Activated CD8-positive, alpha-beta memory T cell treated with anti-CD3 and anti-CD28 coated beads, Interleukin-2, amount 10 ng/mL, durations not matched to agents 7 days and 5 days (primary cell): Measurements from ENCODE around the gene RBMX. TPM values are rescaled to one million over a fixed set of nuclear protein-coding genes. Genes with fewer than 3 reads are reported as not detected.
A peak's percentile ranks its signal among the peaks of the same experiment; 100 is the strongest.

Experiments
- ATAC-seq: fragments of 150-1000 bp; cut with Tn5 transposase; one replicate; pipeline ENCODE4 v1.10.0; 2021; ENCODE audit warnings: moderate library complexity
- CTCF ChIA-PET: fragments of 350-600 bp; sonication (Branson Sonifier 250); formaldehyde crosslinking; loops from one replicate; lab custom pipeline; 2021; ENCODE audit warnings: antibody characterized with exemption; lab: Charles Lee
- DNase-seq: peaks from one replicate; pipeline ENCODE4 v3.0.0-alpha.2; 2020
- H3K27ac Mint-ChIP-seq: one replicate; pipeline ENCODE4 v1.8.0; 2021; ENCODE audit warnings: mild to moderate bottlenecking, mixed read lengths
- H3K27me3 Mint-ChIP-seq: one replicate; pipeline ENCODE4 v1.8.0; 2021; ENCODE audit warnings: mixed read lengths
- H3K36me3 Mint-ChIP-seq: one replicate; pipeline ENCODE4 v1.8.0; 2021; ENCODE audit warnings: mild to moderate bottlenecking, mixed read lengths
- H3K4me1 Mint-ChIP-seq: one replicate; pipeline ENCODE4 v1.8.0; 2021; ENCODE audit warnings: mixed read lengths
- H3K4me3 Mint-ChIP-seq: one replicate; pipeline ENCODE4 v1.8.0; 2021; ENCODE audit warnings: mild to moderate bottlenecking, moderate library complexity, mixed read lengths
- H3K9me3 Mint-ChIP-seq: one replicate; pipeline ENCODE4 v1.8.0; 2022; ENCODE audit warnings: low read depth, mixed read lengths
- total RNA-seq, 2 experiments: library from RNA; stranded (reverse); gene quantifications; one replicate each; pipeline ENCODE4 v1.2.3, GENCODE V29; 2021

RBMX gene
- total RNA-seq, 2 experiments from 2014 or later, result 247 to 301 TPM

DNA sequence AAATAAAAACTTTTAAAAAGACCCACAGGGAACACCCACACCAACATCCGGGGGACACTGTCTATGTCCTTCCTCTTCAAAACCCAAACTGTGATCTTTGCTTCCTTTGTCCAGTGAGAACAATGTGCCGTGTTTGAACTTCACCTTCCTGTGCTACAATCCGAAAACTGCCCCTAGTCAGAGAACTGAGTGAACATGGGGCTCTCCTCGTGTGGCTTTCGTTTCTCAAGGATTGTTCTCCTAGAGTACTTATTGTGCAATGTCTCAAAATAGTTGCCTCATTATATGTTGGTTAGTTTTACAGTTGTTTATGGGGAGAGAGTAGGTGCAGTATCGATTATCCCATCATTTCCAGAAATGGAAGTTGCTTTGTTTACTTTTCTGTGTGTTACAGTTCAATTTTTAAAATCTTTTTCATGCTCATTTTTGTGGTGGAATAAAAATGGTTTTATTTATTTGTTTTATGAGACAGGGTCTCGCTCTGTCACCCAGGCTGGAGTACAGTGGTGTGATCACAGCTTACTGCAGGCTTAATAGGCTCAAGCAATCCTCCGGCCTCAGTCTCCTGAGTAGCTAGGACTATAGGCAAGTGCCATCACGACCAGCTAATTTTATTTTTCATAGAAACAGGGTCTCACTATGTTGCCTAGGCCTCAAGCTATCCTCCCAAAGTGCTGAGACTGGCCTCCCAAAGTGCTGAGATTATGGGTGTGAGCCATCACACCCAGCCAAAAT, 29.9 kb downstream of the RBMX start:
- DNase-seq (no peak), ATAC-seq (no peak)
- CTCF ChIA-PET, result no interaction called here
- no peak overlapping the region for H3K27ac Mint-ChIP-seq
- peaks cover 6% of the 10 kb centered on the region for H3K4me1 Mint-ChIP-seq
- no peaks in the 10 kb centered on the region for H3K27me3 Mint-ChIP-seq
- no peak overlapping the region for H3K4me3 Mint-ChIP-seq
- H3K9me3 Mint-ChIP-seq, result no peaks in the 10 kb centered on the region
- peaks cover 36% of the 10 kb centered on the region for H3K36me3 Mint-ChIP-seq

DNA sequence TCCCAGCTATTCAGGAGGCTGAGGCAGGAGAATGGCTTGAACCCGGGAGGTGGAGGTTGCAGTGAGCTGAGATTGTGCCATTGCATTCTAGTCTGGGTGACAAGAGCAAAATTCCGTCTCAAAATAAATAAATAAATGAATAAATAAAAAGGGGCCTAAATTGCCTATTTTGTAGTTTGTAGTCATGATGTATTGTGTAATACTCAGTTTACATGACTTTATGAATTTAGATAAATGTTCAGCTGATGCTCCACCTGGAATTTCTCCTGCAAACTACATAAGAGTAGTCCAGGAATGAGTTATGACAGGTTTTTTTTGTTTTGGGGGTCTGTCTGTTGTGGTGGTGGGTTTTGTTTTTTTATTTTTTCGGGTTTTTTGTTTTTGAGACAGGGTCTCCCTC, 31.1 kb downstream of the RBMX start:
- Mint-ChIP-seq H3K4me1 (peaks cover 4% of the 10 kb centered on the region), H3K36me3 (peaks cover 37% of the 10 kb centered on the region), H3K27ac (no peak overlapping the region), H3K4me3 (no peak overlapping the region), H3K27me3 (no peaks in the 10 kb centered on the region), H3K9me3 (no peaks in the 10 kb centered on the region)
- no peak for DNase-seq
- no peak for ATAC-seq
- CTCF ChIA-PET, result no interaction called here

DNA sequence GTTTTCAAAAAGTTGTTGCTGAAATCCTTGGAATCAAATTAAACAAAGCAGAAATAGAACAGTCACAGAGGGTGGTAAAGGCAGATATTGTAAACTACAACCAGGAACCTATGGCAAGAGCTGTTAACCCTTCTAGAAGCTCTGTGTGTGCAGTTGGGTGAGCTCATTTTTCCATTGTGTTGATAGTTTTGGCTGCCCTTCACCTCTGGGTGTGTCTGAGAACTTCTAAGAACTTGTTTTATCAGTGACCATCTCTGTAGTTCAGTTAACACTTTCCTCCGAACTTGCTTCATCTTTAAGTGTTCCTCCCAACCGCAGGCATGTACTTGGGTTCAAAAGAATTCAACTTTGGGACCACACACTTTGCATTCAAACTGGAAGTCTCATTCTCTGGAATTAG, 32.7 kb downstream of the RBMX start:
- DNase-seq, result no peak
- CTCF ChIA-PET, result no interaction called here
- Mint-ChIP-seq H3K27ac (peak overlapping the region; percentile 52), H3K4me3 (no peak overlapping the region), H3K4me1 (peaks cover 2% of the 10 kb centered on the region), H3K36me3 (peaks cover 29% of the 10 kb centered on the region), H3K27me3 (no peaks in the 10 kb centered on the region), H3K9me3 (no peaks in the 10 kb centered on the region)
- no peak for ATAC-seq

- Mint-ChIP-seq H3K9me3 (no peaks in the 10 kb centered on the region), H3K27ac (no peak overlapping the region), H3K36me3 (peaks cover 6% of the 10 kb centered on the region), H3K4me3 (no peak overlapping the region), H3K4me1 (peaks cover 2% of the 10 kb centered on the region), H3K27me3 (no peaks in the 10 kb centered on the region)
- DNase-seq (no peak), ATAC-seq (no peak)
- CTCF ChIA-PET, result no interaction called here
These were observed 41.3 kb downstream of the RBMX start for GRCh38 chrX:136839196-136839595.

- no peaks in the 10 kb centered on the region for H3K9me3 Mint-ChIP-seq
- peaks cover 6% of the 10 kb centered on the region for H3K36me3 Mint-ChIP-seq
- no peak for DNase-seq
- CTCF ChIA-PET, result no interaction called here
- no peak overlapping the region for H3K27ac Mint-ChIP-seq
- H3K4me1 Mint-ChIP-seq, result peaks cover 2% of the 10 kb centered on the region
- no peak for ATAC-seq
- H3K27me3 Mint-ChIP-seq, result no peaks in the 10 kb centered on the region
- no peak overlapping the region for H3K4me3 Mint-ChIP-seq
These were observed 44.8 kb downstream of the RBMX start for GRCh38 chrX:136835761-136836160.

DNA sequence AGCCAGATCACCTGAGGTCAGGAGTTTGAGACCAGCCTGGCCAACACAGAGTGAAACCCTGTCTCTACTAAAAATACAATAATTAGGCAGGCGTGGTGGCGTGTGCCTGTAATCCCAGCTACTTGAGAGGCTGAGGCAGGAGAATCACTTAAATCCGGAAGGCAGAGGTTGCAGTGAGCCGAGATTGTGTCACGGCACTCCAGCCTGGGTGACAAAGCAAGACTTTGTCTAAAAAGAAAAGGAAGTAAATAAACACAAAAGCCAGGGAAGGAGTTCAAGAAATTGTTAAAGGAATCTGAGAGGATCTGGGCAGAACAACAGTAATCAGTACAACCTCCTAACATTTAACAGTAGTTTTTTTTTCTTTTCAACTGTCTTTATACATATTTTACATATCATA, 51.1 kb downstream of the RBMX start:
- ATAC-seq, result no peak
- Mint-ChIP-seq H3K4me3 (no peak overlapping the region), H3K4me1 (no peaks in the 10 kb centered on the region), H3K27ac (no peak overlapping the region), H3K9me3 (no peaks in the 10 kb centered on the region), H3K27me3 (no peaks in the 10 kb centered on the region), H3K36me3 (peaks cover 3% of the 10 kb centered on the region)
- CTCF ChIA-PET, result no interaction called here
- DNase-seq, result no peak

DNA sequence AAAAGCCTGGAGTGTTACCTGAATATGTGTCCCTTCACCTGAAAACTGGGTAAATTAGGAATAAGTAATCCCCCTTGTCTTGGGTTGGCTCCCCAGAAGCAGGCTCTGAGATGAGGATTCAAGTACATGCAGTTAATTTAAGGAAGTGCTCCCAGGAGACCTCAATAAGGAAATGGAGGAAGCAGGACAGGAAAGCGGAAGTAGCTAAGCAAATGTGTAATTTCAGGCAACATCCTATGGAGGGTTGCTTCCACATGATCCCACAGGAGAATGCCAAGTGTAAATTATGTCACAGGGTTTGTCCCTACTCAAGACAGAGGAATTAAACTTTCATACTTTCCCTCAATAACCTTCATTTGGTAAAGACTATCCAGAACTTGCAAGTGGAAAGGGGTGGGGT, 51.7 kb downstream of the RBMX start:
- Mint-ChIP-seq H3K27ac (no peak overlapping the region), H3K4me3 (no peak overlapping the region), H3K9me3 (no peaks in the 10 kb centered on the region), H3K4me1 (no peaks in the 10 kb centered on the region), H3K27me3 (no peaks in the 10 kb centered on the region), H3K36me3 (peaks cover 3% of the 10 kb centered on the region)
- ATAC-seq, result no peak
- no peak for DNase-seq
- CTCF ChIA-PET, result no interaction called here

DNA sequence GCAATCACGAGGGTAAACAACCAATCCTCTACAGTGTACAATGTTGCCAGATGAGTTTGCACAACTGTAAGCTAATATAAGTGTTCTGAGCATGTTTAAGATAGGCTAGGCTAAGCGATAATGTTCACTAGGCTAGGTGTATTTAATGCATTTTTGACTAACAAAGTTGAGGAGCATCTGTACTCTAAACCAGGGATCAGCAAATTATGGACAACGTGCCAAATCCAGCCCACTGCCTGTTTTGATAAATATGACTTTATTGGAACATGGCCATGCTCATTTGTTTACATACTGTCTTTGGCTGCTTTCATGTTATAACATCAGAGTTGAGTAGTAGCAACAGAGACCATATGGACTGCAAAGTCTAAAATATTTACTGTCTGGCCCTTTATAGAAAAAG, 53.5 kb downstream of the RBMX start:
- no peak overlapping the region for H3K27ac Mint-ChIP-seq
- DNase-seq (no peak), ATAC-seq (no peak)
- no peaks in the 10 kb centered on the region for H3K4me1 Mint-ChIP-seq
- CTCF ChIA-PET, result no interaction called here
- peaks cover 3% of the 10 kb centered on the region for H3K36me3 Mint-ChIP-seq
- no peaks in the 10 kb centered on the region for H3K9me3 Mint-ChIP-seq
- H3K27me3 Mint-ChIP-seq, result no peaks in the 10 kb centered on the region
- no peak overlapping the region for H3K4me3 Mint-ChIP-seq

GRCh38 chrX:136825771-136826170, 54.8 kb downstream of the RBMX start:
- no peak overlapping the region for H3K27ac Mint-ChIP-seq
- DNase-seq (no peak), ATAC-seq (no peak)
- peaks cover 3% of the 10 kb centered on the region for H3K36me3 Mint-ChIP-seq
- no peak overlapping the region for H3K4me3 Mint-ChIP-seq
- CTCF ChIA-PET, result no interaction called here
- H3K27me3 Mint-ChIP-seq, result no peaks in the 10 kb centered on the region
- H3K9me3 Mint-ChIP-seq, result no peaks in the 10 kb centered on the region
- no peaks in the 10 kb centered on the region for H3K4me1 Mint-ChIP-seq

Other genes with a start within 250 kb of the RBMX start
- gene CD40LG, start 232.6 kb downstream of the RBMX start, total RNA-seq, result 10 to 100 TPM in 1 of 2 experiments, 1 to 10 TPM in 1; 5.9 to 12.7 TPM
- gene ARHGEF6, start 99.8 kb downstream of the RBMX start, total RNA-seq, result 100 to 1,000 TPM; 108 to 126 TPM
- not detected for gene GPR101, start 153.3 kb upstream of the RBMX start, total RNA-seq